CD4-positive, alpha-beta memory T cell (primary cell): Measurements from ENCODE around the gene FAM149A. TPM values are rescaled to one million over a fixed set of nuclear protein-coding genes. Genes with fewer than 3 reads are reported as not detected.

Experiments used
- CTCF ChIA-PET: fragments of 350-600 bp; sonication (Branson Sonifier 250); formaldehyde crosslinking; loops from one replicate; lab custom pipeline; 2021; ENCODE audit warnings: inconsistent platforms; ENCODE audit not compliant: partially characterized antibody; lab: Charles Lee
- POLR2A ChIA-PET: fragments of 350-600 bp; sonication (Branson Sonifier 250); formaldehyde crosslinking; loops from one replicate; lab custom pipeline; 2021; ENCODE audit not compliant: partially characterized antibody; lab: Charles Lee
- DNase-seq, 5 donors: peaks; one replicate each; pipeline versions ENCODE4 v3.0.0 to v3.0.0-alpha.2; 2020 to 2022; ENCODE audit warnings: mixed read lengths in 1 of 5
- H3K27ac ChIP-seq: one replicate; pipeline ENCODE4 v1.7.0; 2013; ENCODE audit warnings: low read depth, low read length
- H3K27me3 ChIP-seq: 2 replicates; pipeline ENCODE4 v1.7.0; 2013; ENCODE audit warnings: mild to moderate bottlenecking, low read length, moderate library complexity; ENCODE audit not compliant: insufficient read depth
- H3K36me3 ChIP-seq: 2 replicates; pipeline ENCODE4 v1.7.0; 2013; ENCODE audit warnings: mild to moderate bottlenecking, low read length, moderate library complexity; ENCODE audit not compliant: insufficient read depth
- H3K4me1 ChIP-seq: 2 replicates; pipeline ENCODE4 v1.7.0; 2013; ENCODE audit warnings: mild to moderate bottlenecking, low read length, moderate library complexity; ENCODE audit not compliant: insufficient read depth
- H3K4me3 ChIP-seq, 2 donors: one replicate each; pipeline ENCODE4 v1.7.0; 2013; ENCODE audit warnings: low read length in 2 of 2, mild to moderate bottlenecking in 1 of 2
- H3K9me3 ChIP-seq, 2 donors: one replicate each; pipeline ENCODE4 v1.7.0; 2013; ENCODE audit warnings: low read length in 2 of 2, control low read depth in 1 of 2; ENCODE audit not compliant: control insufficient read depth in 1 of 2
- H3K27ac Mint-ChIP-seq, 7 donors: one replicate each; pipeline ENCODE4 v1.8.0; 2020 to 2021; ENCODE audit warnings: mixed read lengths in 7 of 7, mild to moderate bottlenecking in 6 of 7, inconsistent platforms in 3 of 7, moderate library complexity in 3 of 7
- H3K27me3 Mint-ChIP-seq, 2 donors: one replicate each; pipeline ENCODE4 v1.8.0; 2020 to 2021; ENCODE audit warnings: mixed read lengths in 2 of 2
- H3K36me3 Mint-ChIP-seq, 2 donors: one replicate each; pipeline ENCODE4 v1.8.0; 2020 to 2021; ENCODE audit warnings: mixed read lengths in 2 of 2, inconsistent platforms in 1 of 2, mild to moderate bottlenecking in 1 of 2
- H3K4me1 Mint-ChIP-seq, 4 donors: one replicate each; pipeline ENCODE4 v1.8.0; 2020 to 2021; ENCODE audit warnings: mixed read lengths in 4 of 4, mild to moderate bottlenecking in 1 of 4
- H3K4me3 Mint-ChIP-seq, 8 donors: one replicate each; pipeline ENCODE4 v1.8.0; 2020 to 2021; ENCODE audit warnings: mixed read lengths in 8 of 8, mild to moderate bottlenecking in 7 of 8, moderate library complexity in 6 of 8, inconsistent platforms in 3 of 8
- H3K9me3 Mint-ChIP-seq, 8 donors: one replicate each; pipeline ENCODE4 v1.8.0; 2020 to 2021; ENCODE audit warnings: mixed read lengths in 8 of 8, mild to moderate bottlenecking in 5 of 8, inconsistent platforms in 3 of 8, moderate library complexity in 1 of 8
- intact Hi-C: fragments of 100-400 bp; cut with micrococcal nuclease; formaldehyde crosslinking; loops from one replicate; pipeline ENCODE4 v1.15.1; 2023
- polyA plus RNA-seq, 2 donors: library from polyadenylated mRNA; unstranded; fragments of 300-500 nt; fragmentation: Illumina TruSeq; gene quantifications; one replicate each; pipeline ENCODE4 v1.2.3, GENCODE V29; 2021
- total RNA-seq, 2 experiments: library from RNA; stranded (reverse); gene quantifications; one replicate each; pipeline ENCODE4 v1.2.3, GENCODE V29; 2021

Gene FAM149A
- total and polyA plus RNA-seq, 4 experiments from 2014 or later = 0.58 to 0.76 TPM; not detected in 2

DNA sequence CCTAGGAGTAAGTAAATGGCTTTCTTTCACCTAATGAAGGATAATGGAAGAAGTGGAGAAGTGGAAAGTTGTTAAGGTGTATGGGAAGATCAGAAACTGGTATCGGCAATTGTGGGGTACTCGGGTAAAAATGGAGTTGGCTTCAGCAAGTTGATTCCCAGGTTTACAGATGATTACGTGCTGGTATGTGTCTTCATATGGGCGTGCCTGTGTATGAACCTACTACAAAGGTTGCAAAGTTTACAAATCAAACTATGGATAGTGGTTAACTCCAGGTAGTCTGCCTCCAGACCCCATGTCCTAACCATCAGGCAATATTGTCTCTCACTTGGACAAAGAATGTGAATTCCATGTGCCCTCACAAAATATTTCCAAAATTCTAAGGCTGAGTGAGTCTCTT is 34.8 kb upstream of the FAM149A start:
- ChIA-PET CTCF (interaction anchor here (4.1 kb wide), 1 partner anchor 133 kb away, joined by 26 read pairs; no protein-coding TSS in a partner anchor), POLR2A (no interaction called here)
- intact Hi-C loops = no loop called here
- Histone ChIP-seq H3K36me3 (no peaks in the 10 kb centered on the region), H3K9me3 (no peaks in the 10 kb centered on the region), H3K4me1 (peaks cover 21% of the 10 kb centered on the region), H3K27me3 (no peaks in the 10 kb centered on the region), H3K27ac (no peak overlapping the region), H3K4me3 (peak overlapping the region in 1 of 2 donors; percentile 41)
- Mint-ChIP-seq H3K36me3 (no peaks in the 10 kb centered on the region), H3K27ac (peak overlapping the region in 3 of 7 donors; percentile 63 to 88 (median 76)), H3K4me1 (peaks cover 17 to 33% (median 22%) of the 10 kb centered on the region in 4 donors), H3K4me3 (peak overlapping the region; percentile 78 to 88 (median 86)), H3K9me3 (no peaks in the 10 kb centered on the region), H3K27me3 (peaks cover 0 to 7% of the 10 kb centered on the region in 2 donors)
- DNase-seq = no peak

DNA sequence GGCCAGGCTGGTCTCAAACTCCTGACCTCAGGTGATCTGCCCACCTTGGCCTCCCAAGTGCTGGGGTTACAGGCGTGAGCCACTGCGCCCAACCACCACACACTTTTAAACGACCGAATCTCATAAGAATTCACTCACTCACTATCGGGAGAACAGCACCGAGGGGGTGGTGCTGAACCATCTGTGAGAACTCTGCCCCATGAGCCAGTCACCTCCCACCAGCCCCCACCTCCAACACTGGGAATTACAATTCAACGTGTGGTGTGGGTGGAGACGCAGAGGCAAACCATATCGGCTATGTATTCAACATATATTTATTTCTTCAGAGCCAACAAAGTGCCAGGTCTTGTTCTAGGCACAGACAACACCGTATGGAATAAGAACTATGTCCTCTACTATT is 32.0 kb upstream of the FAM149A start:
- H3K4me1 Mint-ChIP-seq = peaks cover 17 to 33% (median 22%) of the 10 kb centered on the region in 4 donors
- no peaks in the 10 kb centered on the region for H3K9me3 ChIP-seq
- peak overlapping the region in 1 of 7 donors; percentile 21 for H3K27ac Mint-ChIP-seq
- H3K4me1 ChIP-seq = peaks cover 21% of the 10 kb centered on the region
- intact Hi-C loops = no loop called here
- H3K4me3 Mint-ChIP-seq = no peak overlapping the region
- no peaks in the 10 kb centered on the region for H3K27me3 Mint-ChIP-seq
- no peak overlapping the region for H3K4me3 ChIP-seq
- no peak for DNase-seq
- no peaks in the 10 kb centered on the region for H3K9me3 Mint-ChIP-seq
- CTCF ChIA-PET = no interaction called here
- POLR2A ChIA-PET = no interaction called here
- H3K27me3 ChIP-seq = no peaks in the 10 kb centered on the region
- H3K27ac ChIP-seq = no peak overlapping the region
- no peaks in the 10 kb centered on the region for H3K36me3 ChIP-seq
- no peaks in the 10 kb centered on the region for H3K36me3 Mint-ChIP-seq

DNA sequence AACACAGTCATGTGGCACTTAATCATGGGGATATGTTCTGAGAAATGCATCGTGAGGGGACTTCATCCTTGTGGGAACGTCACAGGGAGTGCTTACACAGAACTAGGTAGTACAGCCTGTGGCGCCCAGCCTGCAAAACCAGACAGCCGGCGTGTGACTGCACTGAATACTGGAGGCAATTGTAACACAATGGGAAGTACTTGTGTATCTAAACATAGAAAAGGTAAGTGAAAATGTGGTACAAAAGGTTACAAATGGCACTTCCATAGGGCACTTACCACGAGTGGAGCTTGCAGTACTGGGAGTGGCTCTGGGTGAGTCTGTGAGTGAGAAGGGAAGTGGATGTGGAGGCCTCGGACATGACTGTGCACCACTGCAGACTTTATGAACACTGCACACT is 30.3 kb upstream of the FAM149A start:
- H3K36me3 ChIP-seq = no peaks in the 10 kb centered on the region
- no peak overlapping the region for H3K4me3 ChIP-seq
- H3K4me3 Mint-ChIP-seq = no peak overlapping the region
- no peaks in the 10 kb centered on the region for H3K27me3 Mint-ChIP-seq
- H3K9me3 ChIP-seq = no peaks in the 10 kb centered on the region
- peaks cover 1 to 7% of the 10 kb centered on the region in 2 donors for H3K36me3 Mint-ChIP-seq
- no peak overlapping the region for H3K27ac ChIP-seq
- no peaks in the 10 kb centered on the region for H3K27me3 ChIP-seq
- no peak for DNase-seq
- H3K9me3 Mint-ChIP-seq = no peaks in the 10 kb centered on the region
- H3K4me1 Mint-ChIP-seq = peaks cover 8 to 17% (median 11%) of the 10 kb centered on the region in 4 donors
- H3K4me1 ChIP-seq = peaks cover 8% of the 10 kb centered on the region
- ChIA-PET CTCF (no interaction called here), POLR2A (no interaction called here)
- no peak overlapping the region for H3K27ac Mint-ChIP-seq
- intact Hi-C loops = no loop called here

DNA sequence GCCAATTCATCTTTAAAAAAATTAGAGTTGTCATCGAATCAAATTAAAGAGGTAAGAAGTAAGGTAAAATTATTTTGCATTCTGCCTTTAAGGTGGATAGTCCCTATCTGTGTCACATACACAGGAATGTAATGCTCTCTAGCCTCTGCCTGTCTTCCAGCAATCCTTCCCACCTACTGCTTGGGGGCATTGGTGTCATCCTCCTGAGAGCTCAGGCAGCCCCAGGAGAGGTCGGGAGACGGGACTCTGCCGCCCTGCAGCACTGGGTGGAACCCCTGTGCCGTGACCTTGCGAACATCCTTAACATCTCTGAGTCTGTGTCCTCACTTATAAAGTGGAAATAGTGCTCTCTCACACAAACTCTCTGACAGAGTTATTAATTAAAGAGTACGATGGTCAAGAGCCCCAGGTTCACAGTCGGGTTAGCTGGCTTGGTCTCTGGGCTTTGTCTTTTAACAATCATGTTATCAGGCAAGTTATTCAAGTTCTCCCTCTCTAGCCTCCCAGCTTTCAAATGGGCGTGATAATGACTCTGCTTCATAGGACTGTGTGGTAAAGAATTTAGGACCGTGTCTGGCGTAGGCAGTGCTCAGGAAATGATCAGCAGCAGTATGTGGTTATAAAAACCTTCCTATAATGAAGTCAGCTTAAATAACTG is 25.4 kb upstream of the FAM149A start:
- Mint-ChIP-seq H3K9me3 (no peaks in the 10 kb centered on the region), H3K36me3 (peaks cover 11 to 33% of the 10 kb centered on the region in 2 donors), H3K4me1 (peaks cover 0 to 1% (median 0%) of the 10 kb centered on the region in 4 donors), H3K27me3 (no peaks in the 10 kb centered on the region), H3K4me3 (no peak overlapping the region), H3K27ac (no peak overlapping the region)
- Histone ChIP-seq H3K9me3 (no peaks in the 10 kb centered on the region), H3K4me3 (no peak overlapping the region), H3K27me3 (no peaks in the 10 kb centered on the region), H3K27ac (no peak overlapping the region), H3K4me1 (no peaks in the 10 kb centered on the region), H3K36me3 (no peaks in the 10 kb centered on the region)
- ChIA-PET POLR2A (no interaction called here), CTCF (interaction anchor here (1.4 to 2.8 kb wide), 2 partner anchors 11 to 16 kb away, joined by 3 to 8 read pairs; partner anchors contain the start of gene TLR3)
- intact Hi-C loops = no loop called here
- no peak for DNase-seq

DNA sequence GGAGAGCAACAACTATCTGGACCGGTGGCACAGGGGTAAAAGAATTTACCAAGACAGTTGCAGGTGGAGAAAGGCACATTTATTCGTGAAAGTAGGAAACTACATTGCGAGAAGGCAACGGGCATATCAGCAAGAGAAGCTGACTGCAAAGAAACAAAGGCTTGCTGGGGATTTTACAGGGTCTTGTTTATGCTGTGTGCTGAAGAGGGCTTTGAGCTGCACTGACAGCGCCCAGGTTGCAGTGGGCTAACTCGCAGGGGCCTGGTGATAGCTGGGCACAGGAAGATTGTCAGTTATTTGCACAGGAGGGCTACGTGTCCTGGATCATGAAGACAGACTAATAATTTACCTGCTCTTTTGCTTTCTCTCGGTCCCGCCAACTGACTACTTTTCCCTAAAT is 24.8 kb upstream of the FAM149A start:
- H3K4me3 ChIP-seq = no peak overlapping the region
- no peak for DNase-seq
- CTCF ChIA-PET = interaction anchor here (1.4 to 2.8 kb wide), 2 partner anchors 11 to 17 kb away, joined by 3 to 8 read pairs; partner anchors contain the start of gene TLR3
- H3K9me3 ChIP-seq = no peaks in the 10 kb centered on the region
- no peaks in the 10 kb centered on the region for H3K27me3 ChIP-seq
- H3K27me3 Mint-ChIP-seq = no peaks in the 10 kb centered on the region
- no peaks in the 10 kb centered on the region for H3K36me3 ChIP-seq
- POLR2A ChIA-PET = no interaction called here
- H3K27ac ChIP-seq = no peak overlapping the region
- no peaks in the 10 kb centered on the region for H3K9me3 Mint-ChIP-seq
- H3K4me1 Mint-ChIP-seq = peaks cover 0 to 1% (median 0%) of the 10 kb centered on the region in 4 donors
- H3K27ac Mint-ChIP-seq = no peak overlapping the region
- H3K36me3 Mint-ChIP-seq = peaks cover 11 to 33% of the 10 kb centered on the region in 2 donors
- H3K4me3 Mint-ChIP-seq = no peak overlapping the region
- H3K4me1 ChIP-seq = no peaks in the 10 kb centered on the region
- intact Hi-C loops = no loop called here

DNA sequence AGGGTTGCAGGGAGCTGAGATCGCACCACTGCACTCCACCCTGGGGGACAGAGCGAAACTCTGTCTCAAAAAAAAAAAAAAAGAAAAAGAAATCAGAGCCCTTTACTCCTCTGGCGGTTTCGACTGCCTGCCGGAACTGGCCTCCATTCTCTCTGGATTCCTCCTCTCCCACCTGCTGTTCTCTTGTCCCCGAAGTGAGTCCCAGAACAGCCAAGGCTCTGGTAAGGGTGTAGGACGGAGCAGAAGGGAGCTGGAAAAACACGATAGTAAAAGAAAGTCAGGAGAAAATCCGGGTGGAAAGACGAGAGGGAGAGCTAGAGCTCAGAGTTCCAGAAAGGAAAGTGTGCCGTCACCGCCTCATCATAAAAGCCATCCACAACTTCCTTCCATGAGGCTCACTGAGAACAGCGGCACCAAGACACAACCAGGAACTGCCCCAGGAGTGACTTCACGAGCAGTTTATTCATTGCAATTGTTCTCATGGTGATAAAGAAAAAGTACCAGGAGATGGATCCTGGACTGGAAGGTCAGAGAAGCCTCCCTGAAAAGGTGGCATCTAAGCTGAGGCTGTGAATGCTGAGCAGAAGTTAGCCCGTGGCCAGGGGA is 23.2 kb upstream of the FAM149A start:
- POLR2A ChIA-PET = no interaction called here

DNA sequence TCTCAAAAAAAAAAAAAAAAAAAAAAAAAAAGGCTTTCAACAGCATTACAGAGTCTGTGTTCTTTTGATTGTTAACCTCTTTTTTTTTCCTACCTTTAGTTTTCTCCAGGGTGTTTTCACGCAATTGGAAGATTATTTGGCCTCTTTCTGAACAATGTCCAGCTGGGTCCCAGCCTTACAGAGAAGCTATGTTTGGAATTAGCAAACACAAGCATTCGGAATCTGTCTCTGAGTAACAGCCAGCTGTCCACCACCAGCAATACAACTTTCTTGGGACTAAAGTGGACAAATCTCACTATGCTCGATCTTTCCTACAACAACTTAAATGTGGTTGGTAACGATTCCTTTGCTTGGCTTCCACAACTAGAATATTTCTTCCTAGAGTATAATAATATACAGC is 22.3 kb upstream of the FAM149A start:
- no peak overlapping the region for H3K4me3 Mint-ChIP-seq
- H3K27me3 Mint-ChIP-seq = no peaks in the 10 kb centered on the region
- intact Hi-C loops = no loop called here
- Histone ChIP-seq H3K4me3 (no peak overlapping the region), H3K27ac (no peak overlapping the region), H3K36me3 (no peaks in the 10 kb centered on the region), H3K9me3 (no peaks in the 10 kb centered on the region), H3K4me1 (no peaks in the 10 kb centered on the region), H3K27me3 (no peaks in the 10 kb centered on the region)
- H3K4me1 Mint-ChIP-seq = peaks cover 0 to 1% (median 0%) of the 10 kb centered on the region in 4 donors
- H3K27ac Mint-ChIP-seq = no peak overlapping the region
- peaks cover 11 to 33% of the 10 kb centered on the region in 2 donors for H3K36me3 Mint-ChIP-seq
- H3K9me3 Mint-ChIP-seq = no peaks in the 10 kb centered on the region
- no peak for DNase-seq
- CTCF ChIA-PET = no interaction called here
- POLR2A ChIA-PET = no interaction called here

More for the DNA sequence above, 23.2 kb upstream of the FAM149A start:
- H3K27me3 Mint-ChIP-seq = no peaks in the 10 kb centered on the region
- H3K36me3 Mint-ChIP-seq = peaks cover 11 to 33% of the 10 kb centered on the region in 2 donors
- peaks cover 0 to 1% (median 0%) of the 10 kb centered on the region in 4 donors for H3K4me1 Mint-ChIP-seq
- Histone ChIP-seq H3K27me3 (no peaks in the 10 kb centered on the region), H3K4me3 (no peak overlapping the region), H3K4me1 (no peaks in the 10 kb centered on the region), H3K27ac (no peak overlapping the region), H3K36me3 (no peaks in the 10 kb centered on the region), H3K9me3 (no peaks in the 10 kb centered on the region)
- intact Hi-C loops = no loop called here
- H3K4me3 Mint-ChIP-seq = no peak overlapping the region
- no peak overlapping the region for H3K27ac Mint-ChIP-seq
- no peaks in the 10 kb centered on the region for H3K9me3 Mint-ChIP-seq
- CTCF ChIA-PET = interaction anchor here (2.8 kb wide), 1 partner anchor 13 kb away, joined by 8 read pairs; the partner anchor contains the start of gene TLR3
- DNase-seq = no peak
